ENCODE data around the gene ADAM10. TPM values are rescaled to one million over a fixed set of nuclear protein-coding genes. Genes with fewer than 3 reads are reported as not detected.

The ADAM10 gene
- total RNA-seq, 1 donor from 2014 or later: 140 TPM

DNA sequence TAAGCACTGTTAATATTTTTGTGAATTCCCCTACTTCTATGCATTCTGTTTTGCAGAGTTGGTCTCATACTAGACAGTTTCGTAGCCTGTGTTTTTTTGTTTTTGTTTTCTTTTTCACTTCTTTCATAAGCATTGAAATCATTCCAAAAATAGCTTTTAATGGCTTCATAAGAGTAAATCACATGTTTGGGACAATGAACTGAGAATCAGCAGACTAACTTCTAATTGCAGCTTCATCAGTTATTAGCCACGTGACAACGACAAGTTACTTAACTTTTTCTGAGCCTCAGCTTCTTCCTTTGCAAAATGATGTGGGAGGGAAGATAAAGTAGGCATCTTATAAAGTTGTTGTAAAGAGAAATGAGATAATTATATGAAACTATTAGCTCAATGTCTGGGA is 193.0 kb downstream of the ADAM10 start:
- no peak for DNase-seq
- H3K36me3 Mint-ChIP-seq (ENCODE audit: unreplicated experiment): no peaks in the 10 kb centered on the region
- H3K27ac Mint-ChIP-seq (ENCODE audit: unreplicated experiment): peak overlapping the region; percentile 72
- H3K4me1 Mint-ChIP-seq (ENCODE audit: low read depth, unreplicated experiment): peaks cover 27% of the 10 kb centered on the region
- H3K27me3 Mint-ChIP-seq (ENCODE audit: unreplicated experiment): peaks cover 1% of the 10 kb centered on the region
- no peak overlapping the region for H3K4me3 Mint-ChIP-seq (ENCODE audit: unreplicated experiment)
- H3K9me3 Mint-ChIP-seq (ENCODE audit: unreplicated experiment): peaks cover 6% of the 10 kb centered on the region
- TF ChIP-seq, protein P1, sequence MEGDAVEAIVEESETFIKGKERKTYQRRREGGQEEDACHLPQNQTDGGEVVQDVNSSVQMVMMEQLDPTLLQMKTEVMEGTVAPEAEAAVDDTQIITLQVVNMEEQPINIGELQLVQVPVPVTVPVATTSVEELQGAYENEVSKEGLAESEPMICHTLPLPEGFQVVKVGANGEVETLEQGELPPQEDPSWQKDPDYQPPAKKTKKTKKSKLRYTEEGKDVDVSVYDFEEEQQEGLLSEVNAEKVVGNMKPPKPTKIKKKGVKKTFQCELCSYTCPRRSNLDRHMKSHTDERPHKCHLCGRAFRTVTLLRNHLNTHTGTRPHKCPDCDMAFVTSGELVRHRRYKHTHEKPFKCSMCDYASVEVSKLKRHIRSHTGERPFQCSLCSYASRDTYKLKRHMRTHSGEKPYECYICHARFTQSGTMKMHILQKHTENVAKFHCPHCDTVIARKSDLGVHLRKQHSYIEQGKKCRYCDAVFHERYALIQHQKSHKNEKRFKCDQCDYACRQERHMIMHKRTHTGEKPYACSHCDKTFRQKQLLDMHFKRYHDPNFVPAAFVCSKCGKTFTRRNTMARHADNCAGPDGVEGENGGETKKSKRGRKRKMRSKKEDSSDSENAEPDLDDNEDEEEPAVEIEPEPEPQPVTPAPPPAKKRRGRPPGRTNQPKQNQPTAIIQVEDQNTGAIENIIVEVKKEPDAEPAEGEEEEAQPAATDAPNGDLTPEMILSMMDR (IDR thresholded peaks at IDR 0.05; ENCODE audit: partially characterized antibody, unreplicated experiment): no peak

DNA sequence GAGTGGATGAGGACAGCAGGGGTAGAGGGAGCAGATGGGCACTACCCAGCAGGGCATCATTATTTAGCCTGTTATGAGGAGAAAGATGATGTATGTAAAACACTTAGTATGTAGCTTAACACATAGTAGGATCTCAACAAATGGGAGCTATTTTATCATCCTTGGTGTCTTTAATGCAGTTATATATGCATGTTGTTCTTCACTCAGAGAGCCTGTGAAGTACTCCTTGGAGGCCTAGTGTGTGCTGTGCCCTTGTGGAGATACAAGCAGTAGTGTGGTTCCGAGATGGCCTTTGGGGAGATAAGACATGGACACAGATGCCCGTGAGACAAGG is 193.5 kb downstream of the ADAM10 start:
- Mint-ChIP-seq H3K27ac (ENCODE audit: unreplicated experiment) (peak overlapping the region; percentile 72), H3K4me3 (ENCODE audit: unreplicated experiment) (peak overlapping the region; percentile 20)

DNA sequence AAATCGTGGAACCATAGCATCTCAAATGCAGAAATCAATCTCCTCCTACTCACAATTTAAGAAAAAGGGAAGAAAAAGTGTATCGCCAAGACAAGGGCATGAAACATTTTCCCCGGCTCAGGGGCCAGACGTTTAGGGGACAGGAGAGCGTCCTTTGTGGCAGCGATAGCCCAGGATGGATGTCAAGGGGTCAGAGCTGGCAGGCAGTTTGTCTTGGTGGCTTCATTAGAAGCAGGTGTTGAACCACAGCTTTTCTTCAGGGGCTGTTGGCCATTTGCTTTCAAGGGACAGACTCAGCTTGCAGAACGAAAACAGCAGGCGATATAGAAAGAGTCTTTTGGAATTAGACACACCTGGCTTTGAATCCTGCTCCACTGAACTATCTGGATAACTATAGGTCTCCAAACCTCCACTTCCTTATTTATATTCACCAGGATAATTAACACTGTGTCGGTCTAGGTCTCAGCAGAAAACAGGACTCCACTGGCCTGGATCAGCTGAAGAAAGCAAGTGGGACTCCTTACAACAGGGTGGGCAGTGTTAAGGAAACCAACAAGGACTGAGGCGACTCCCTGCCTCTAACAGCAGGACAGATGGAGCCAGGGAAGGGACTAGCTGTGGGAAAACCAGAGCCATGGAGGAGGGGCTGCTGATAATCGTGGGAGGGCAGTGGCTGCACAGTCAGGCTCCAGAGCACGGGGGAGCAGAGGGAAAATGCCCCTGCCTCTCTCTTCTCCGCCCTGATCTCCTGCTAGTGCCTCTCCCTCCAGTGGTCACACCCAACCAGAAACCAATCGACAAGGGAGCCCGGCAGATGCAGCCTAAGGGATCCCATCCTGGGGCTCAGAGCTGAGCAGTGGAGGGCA is 194.1 kb downstream of the ADAM10 start:
- Mint-ChIP-seq H3K4me3 (ENCODE audit: unreplicated experiment) (peak overlapping the region; percentile 48), H3K9me3 (ENCODE audit: unreplicated experiment) (peaks cover 6% of the 10 kb centered on the region), H3K36me3 (ENCODE audit: unreplicated experiment) (no peaks in the 10 kb centered on the region), H3K4me1 (ENCODE audit: low read depth, unreplicated experiment) (peaks cover 21% of the 10 kb centered on the region), H3K27me3 (ENCODE audit: unreplicated experiment) (peaks cover 4% of the 10 kb centered on the region), H3K27ac (ENCODE audit: unreplicated experiment) (peak overlapping the region; percentile 82)
- peak; percentile 64 for DNase-seq
- TF ChIP-seq, protein P1 (IDR thresholded peaks at IDR 0.05; ENCODE audit: partially characterized antibody, unreplicated experiment): no peak

More for the DNA sequence above, 193.5 kb downstream of the ADAM10 start:
- Mint-ChIP-seq H3K4me1 (ENCODE audit: low read depth, unreplicated experiment) (peaks cover 24% of the 10 kb centered on the region), H3K9me3 (ENCODE audit: unreplicated experiment) (peaks cover 6% of the 10 kb centered on the region), H3K27me3 (ENCODE audit: unreplicated experiment) (peaks cover 2% of the 10 kb centered on the region), H3K36me3 (ENCODE audit: unreplicated experiment) (no peaks in the 10 kb centered on the region)
- TF ChIP-seq, protein P1 (IDR thresholded peaks at IDR 0.05; ENCODE audit: partially characterized antibody, unreplicated experiment): no peak
- DNase-seq: no peak

DNA sequence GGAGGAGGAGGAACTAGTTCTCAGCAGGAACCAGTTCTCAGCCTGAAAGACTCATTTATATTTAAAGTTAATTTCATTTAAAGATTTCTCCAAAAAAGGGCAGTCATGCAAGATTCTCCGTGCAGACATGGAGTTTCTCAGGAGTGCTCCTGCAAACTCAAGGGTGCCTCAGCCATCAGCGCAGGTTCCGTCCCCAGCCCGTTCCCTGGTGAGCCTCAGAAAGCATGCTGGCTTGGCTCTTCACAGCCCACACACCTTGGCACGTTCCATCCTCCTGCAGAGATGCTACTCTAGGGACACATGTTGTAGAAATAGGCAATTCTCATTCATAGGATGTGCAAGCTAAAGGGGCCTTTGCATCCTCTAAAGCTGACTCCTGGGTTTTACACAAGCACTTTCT is 194.7 kb downstream of the ADAM10 start:
- Mint-ChIP-seq H3K4me1 (ENCODE audit: low read depth, unreplicated experiment) (peaks cover 28% of the 10 kb centered on the region), H3K9me3 (ENCODE audit: unreplicated experiment) (peaks cover 9% of the 10 kb centered on the region), H3K27me3 (ENCODE audit: unreplicated experiment) (peaks cover 4% of the 10 kb centered on the region), H3K4me3 (ENCODE audit: unreplicated experiment) (no peak overlapping the region), H3K27ac (ENCODE audit: unreplicated experiment) (peak overlapping the region; percentile 28), H3K36me3 (ENCODE audit: unreplicated experiment) (no peaks in the 10 kb centered on the region)
- TF ChIP-seq, protein P1 (IDR thresholded peaks at IDR 0.05; ENCODE audit: partially characterized antibody, unreplicated experiment): no peak
- DNase-seq: no peak

DNA sequence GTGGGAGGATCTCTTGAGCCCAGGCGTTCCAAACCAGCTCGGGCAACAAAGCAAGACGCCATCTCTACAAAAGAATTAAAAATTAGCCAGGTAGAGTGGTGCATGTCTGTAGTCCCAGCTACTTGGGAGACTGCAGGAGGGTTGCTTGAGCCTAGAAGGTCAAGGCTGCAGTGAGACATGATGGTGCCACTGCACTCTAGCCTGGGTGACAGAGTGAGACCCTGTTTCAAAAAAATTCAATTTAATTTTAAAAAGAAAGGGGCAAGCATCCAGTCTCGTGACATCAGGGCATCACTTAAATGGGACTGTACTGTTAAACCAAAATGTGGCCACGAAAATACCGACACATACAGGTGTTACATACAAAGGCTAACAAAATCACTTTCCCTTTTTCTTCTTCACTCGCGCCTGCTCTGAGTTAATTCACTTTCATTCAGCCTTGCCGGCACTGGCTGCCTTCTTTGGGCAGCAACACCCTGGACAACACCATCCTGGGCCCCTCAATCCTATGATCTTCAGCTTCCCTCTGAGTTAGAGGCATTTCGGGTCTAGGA is 196.1 kb downstream of the ADAM10 start:
- H3K36me3 Mint-ChIP-seq (ENCODE audit: unreplicated experiment): no peaks in the 10 kb centered on the region
- TF ChIP-seq, protein P1 (IDR thresholded peaks at IDR 0.05; ENCODE audit: partially characterized antibody, unreplicated experiment): no peak
- peaks cover 4% of the 10 kb centered on the region for H3K27me3 Mint-ChIP-seq (ENCODE audit: unreplicated experiment)
- H3K4me3 Mint-ChIP-seq (ENCODE audit: unreplicated experiment): no peak overlapping the region
- H3K4me1 Mint-ChIP-seq (ENCODE audit: low read depth, unreplicated experiment): peaks cover 33% of the 10 kb centered on the region
- peaks cover 9% of the 10 kb centered on the region for H3K9me3 Mint-ChIP-seq (ENCODE audit: unreplicated experiment)
- DNase-seq: no peak
- H3K27ac Mint-ChIP-seq (ENCODE audit: unreplicated experiment): no peak overlapping the region
